Hematopoietic multipotent progenitor cell treated with erythropoietin and hydrocortisone succinate and interleukin-3 and kit ligand, for 6 days (in vitro differentiated cells): ENCODE data around the gene SMIM12.

Experiments
- DNase-seq: peaks from one replicate; pipeline ENCODE4 v3.0.0-alpha.2; 2015

Gene SMIM12

DNA sequence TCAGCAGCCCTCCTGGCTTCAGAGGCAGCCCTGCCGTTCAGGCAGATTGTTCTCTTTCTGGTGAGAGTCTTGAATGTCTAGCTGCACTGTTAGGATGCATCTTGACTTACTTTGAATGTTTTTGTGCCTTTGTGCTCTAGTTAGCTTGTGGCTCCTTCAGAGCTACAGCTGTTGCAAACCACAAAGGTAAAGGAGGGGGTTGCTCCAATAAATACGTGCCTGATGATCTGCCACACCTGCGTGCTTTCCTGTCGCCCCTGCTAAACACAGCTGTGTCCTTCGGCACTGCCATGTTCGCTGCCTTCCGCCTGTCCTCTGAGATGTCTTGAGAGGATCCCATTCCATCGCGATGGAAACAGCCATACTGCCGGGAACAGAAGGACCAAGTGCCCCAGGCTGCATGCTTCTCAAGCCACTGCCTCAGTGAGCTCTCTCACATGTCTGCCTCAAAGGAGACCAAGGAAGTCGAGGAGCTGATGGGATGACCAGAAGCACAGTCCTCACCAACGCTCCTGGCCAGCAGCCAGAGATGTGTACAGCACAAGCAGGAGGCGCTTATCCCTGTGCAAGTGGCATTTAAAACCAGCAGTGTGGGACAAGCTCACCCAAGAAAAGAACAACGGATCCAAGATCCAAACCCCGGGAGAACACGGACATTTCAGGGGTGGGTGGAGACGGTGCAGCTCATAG, 12.0 kb upstream of the SMIM12 start:
- no peak for DNase-seq

DNA sequence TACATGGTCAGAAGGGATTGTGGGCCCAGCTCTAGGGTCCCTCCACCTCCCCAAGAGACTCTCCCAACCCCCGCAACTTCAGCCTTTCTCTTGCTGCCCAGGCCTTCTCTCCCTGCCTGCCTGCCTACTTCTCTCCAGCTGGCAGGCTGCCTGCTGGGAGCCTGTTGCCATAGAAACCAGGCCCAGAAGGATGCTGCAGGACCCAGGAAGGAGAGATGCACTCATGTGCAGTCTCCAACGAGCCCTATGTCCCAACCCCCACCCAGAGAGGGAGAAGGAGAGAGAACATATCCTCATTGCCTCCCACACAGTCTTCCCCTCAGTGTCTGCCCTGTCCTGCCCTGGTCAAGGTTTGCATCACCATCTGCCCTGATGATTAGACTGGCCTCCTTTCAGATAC, 10.8 kb upstream of the SMIM12 start:
- DNase-seq: no peak

GRCh38 chr1:34869760-34870159, 10.2 kb upstream of the SMIM12 start:
- no peak for DNase-seq

DNA sequence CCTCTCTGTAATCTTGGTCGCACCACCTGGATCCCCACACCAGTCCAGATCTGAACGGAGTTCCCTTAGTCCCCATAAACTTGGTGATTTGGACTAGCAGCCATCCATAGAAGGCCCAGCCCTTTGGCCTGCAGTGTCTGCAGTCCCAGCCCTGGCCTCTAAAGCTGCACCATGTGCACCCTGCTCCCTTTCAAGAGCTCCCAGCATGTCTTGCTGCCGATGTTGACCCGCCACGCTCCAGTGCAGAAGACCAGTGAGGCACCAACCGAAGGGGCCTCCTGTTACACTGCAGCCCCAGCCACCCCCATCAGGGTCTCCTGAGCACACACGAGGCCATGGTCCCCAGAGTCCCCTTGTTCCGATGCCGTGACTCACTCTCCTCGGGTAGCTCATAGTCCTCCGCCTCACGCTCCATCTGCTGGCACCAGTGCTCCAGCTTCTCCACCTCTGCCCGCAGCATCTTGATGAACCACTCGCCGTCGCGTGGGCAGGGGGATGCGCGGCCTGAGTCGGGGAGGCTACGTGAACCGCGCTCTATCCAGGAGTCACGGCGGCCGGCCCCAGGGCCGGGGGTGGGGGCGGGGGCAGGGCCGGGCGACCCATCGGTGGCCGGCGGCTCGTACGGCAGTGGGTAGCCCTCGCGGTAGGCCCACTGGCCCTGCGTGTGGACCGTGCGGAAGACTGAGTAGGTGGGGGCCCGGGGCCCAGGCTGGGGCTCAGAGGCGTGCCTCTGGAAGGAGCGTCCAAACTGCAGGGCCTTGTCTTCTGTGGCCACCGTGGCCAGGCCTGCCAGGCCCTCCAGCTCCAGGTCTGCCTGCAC, 8.9 kb upstream of the SMIM12 start:
- DNase-seq: no peak

DNA sequence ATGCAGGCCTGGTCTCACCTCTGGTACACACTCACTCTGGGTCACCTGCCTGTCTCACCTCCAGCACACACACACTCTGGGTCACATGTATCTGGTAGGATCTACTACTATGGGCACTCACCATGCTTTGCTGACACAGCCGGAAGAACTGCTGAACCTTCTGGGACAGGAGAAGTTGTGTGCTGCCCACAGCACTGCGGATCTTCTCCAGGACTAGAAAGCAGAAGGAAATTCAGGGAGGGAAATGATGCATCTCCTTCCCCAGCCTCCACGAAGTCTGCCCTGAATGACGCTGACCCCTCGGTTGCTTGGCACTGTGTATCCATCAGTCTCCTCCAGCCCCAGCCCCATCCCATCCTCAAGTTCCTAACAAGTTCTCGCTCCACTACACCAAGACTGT, 7.9 kb upstream of the SMIM12 start:
- DNase-seq: no peak

- DNase-seq: no peak
These were observed 7.2 kb upstream of the SMIM12 start for GRCh38 chr1:34866762-34867109.

GRCh38 chr1:34865981-34866761, 6.6 kb upstream of the SMIM12 start:
- DNase-seq: peak; percentile 87

DNA sequence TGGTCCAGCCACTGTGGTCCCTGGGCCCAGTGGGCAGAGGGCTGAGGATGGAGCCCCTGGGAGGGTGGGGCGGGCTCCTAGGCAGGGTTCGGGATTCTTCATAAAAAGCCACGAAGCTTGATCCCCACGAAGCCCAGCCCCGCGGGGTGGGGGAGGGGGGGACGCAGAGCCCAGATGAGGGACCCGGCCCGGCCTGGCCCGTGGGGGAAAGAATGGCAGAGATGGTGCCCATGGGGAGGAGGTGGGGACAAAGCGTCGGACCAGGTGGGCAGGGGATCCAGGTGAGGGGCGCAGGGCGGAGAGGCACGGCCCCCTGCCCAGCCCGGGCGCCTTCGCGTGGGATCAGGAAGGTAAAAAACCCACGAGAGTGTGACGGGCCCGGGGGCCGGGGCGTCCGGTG, 6.0 kb upstream of the SMIM12 start:
- no peak for DNase-seq

GRCh38 chr1:34864759-34865158, 5.2 kb upstream of the SMIM12 start:
- no peak for DNase-seq

DNA sequence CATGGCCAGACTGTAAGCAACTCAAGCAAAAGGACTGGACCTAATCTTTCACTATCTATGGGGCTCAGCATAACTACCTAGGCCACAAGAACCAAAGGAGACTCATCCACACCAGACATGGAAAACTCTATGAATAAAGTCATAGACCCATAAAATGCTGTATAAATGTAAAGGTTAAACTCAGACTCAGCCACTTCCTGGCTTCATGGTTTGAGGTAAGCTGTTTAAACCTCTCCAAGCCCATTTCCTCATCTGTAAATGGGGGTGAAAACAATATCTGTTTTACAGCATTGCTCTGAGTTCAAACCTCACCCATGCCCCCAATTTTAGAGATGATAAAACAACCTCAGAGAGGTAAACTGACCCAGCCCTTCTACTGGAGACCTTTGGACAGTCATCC, 4.0 kb upstream of the SMIM12 start:
- no peak for DNase-seq

DNA sequence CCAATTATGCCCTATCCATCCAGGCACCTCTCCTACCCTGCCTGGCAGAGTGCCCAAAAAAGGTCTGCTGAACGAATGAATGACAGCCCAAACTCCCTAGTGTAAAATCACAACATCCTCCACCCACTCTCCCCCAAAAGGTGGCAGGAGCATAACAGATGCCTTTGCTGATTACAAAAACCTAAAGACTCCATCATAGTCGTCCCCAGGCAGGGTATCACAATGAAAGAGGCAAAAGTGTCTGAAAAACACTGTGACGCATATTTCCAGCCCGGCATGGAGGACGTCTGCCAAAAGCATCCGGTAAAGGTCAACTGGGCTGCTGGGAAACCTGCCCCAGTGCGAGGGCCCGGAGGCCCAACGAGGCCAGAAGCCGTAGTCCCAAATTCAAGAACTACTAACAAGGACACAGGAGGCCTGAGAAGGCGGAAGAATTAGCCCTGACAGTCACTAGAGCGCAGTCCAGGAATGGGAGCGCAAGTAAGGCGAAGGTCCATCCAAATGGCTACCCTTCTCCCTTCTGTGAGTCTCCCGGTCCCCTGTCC, 576 bp downstream of the SMIM12 start:
- DNase-seq: peak; percentile 48

DNA sequence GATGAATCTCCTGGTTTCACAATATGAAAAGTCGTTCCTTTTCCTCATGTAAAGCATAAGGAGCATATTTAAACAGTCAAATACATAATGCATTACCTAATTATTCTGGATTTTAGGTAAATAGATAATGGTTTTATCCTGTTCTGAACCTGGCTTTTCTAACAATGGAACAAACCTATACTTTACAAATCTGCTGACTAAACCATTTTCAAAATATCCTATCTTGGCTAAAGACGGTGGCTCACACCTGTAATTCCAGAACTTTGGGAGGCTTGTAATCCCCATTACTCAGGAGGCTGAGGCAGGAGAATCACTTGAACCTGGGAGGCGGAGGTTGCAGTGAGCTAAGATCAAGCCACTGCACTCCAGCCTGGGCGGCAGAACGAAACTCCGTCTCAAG, 2.9 kb downstream of the SMIM12 start:
- DNase-seq: no peak

GRCh38 chr1:34852677-34853217, 6.8 kb downstream of the SMIM12 start:
- DNase-seq: peak; percentile 98

GRCh38 chr1:34851431-34852105, 8.0 kb downstream of the SMIM12 start:
- no peak for DNase-seq

DNA sequence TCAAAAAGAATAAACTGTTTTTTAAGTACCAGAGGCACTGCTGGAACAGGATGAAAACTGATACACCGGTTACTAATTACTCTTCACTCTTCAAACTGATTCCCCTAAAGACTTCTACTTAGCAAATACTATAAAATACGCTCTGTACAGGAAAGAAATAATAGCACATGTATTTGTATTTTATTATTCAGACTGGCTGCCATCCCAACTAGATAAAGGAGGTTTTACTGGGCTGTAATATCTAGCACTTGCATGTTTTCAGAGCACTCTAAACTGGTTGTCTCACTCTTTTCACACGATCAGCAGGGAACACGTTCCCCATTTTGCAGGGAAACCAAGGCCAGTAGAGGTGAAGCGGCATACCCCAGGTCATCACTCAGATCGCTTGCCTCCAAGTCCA, 9.2 kb downstream of the SMIM12 start:
- no peak for DNase-seq

- DNase-seq: no peak
These were observed 12.5 kb downstream of the SMIM12 start for GRCh38 chr1:34847094-34847493.

DNA sequence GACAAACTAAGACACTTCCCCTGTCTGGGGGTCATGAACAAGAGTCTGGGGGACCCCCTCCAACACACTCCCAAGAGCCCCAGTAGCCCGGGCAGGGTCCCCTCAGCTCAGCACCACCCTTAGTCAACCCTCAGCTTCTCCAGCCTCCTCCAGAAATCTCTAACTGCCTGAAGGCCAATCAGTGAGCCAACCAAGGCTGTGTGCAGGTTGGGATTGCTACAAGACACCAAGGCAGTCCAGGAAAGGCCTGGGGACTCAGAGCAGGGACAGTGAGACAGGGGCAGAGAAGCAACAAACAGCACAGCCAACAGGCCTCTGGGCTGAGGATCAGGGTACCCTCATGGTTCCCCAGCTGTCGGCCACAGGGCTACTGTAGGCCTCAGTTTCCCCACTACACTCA, 13.3 kb downstream of the SMIM12 start:
- DNase-seq: no peak

DNA sequence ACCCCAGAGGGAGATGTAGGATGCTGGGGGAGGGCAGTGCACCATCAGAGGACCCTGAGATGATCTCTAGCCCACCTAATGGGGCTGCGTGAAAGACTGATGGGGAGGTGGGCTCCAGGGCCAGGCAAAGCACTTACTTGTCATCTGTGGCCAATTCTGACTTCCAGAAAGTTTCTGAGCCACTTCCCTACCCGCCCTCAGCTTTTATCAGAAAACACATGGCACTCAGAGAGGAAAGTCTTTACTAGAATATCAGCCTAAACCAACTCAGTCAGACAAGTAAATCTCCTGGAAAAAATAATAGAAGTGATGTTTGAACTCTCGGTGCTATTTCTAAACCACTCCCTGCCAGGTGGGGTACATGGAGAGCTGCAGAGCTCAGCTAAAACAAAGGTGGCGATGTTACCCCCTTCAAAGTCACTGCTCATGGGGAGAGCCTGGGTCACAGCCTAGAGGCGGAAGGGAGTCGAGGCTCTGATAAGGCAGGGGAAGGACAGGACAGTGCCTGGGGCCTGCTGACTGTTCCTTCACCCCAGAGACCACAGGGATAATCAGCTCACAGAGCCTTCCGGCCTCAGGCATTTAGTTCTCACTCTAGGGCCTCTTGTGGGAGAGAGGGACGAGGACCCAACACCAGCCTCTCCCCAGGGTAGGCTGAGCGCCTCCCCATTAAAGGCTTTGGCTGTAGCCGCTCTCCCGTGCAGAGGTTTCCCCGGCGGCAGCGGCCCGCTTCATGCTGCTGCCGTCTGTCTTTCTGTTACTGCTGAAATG, 14.2 kb downstream of the SMIM12 start:
- peak; percentile 76 for DNase-seq

DNA sequence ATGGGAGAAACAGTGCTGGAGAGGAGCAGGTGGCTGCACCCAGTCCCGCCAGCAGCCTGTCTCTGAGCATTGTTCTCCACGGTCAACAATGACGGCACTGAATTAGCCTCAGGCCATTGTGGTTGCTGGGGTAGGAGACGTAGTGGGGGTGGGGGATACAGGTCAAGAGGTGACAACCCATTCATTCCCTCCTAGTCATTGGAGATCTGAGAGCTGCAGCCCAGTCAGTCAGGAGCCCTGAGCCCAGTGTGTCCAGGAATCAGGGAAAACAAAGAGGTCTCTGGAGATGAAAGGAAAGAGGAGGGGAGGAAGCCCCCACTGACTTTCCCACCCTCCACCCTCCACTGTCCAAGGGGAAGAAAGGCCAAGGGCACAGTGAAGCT, 15.3 kb downstream of the SMIM12 start:
- DNase-seq: no peak

DNA sequence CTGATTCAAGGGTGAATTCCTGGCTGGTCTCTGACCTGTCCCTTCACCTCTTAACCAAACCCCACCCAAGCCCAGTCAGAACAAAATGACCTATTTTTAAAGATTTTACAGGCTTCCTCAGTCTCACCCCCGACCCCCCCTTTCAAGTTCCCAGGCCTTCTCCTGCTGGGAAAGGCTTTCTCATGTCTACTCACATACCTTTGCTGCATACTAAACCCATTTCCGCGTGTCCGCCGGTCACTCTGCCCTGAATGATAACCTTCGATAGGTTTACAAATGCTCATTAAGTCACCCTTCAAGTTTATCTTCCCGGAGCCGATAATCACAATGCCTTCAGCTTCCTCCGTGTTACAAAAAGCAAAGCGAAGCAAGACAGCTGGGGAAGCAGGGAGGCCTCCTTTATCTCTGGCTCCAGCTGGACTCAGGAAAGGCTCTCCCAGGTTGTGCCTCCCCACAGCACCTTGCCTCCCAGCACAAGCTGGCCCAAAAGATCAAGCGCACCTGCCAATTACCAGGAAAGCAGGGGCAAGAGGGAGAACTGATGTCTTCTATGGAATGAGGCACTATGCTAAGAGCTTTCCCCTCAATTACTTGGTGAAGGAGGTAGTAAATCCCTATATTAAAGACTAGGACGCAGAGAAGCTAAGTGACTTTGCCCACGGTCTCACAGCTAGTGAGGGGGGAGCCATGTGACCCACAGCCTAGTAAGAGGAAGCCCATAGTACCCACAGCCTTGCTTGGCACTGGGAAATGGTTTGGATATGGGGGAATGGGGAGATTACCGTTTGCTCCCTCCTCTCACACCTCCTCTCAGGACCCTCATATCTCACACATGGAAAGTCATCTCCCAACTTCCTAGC, 15.9 kb downstream of the SMIM12 start:
- peak; percentile 66 for DNase-seq

- no peak for DNase-seq
These were observed 16.6 kb downstream of the SMIM12 start for GRCh38 chr1:34842952-34843371.
